ENCODE measurements around the gene SV2B.

- TF ChIP-seq EZH2 (IDR thresholded peaks at IDR 0.05; ENCODE audit: low read length) (no peak), CTCF (optimal IDR thresholded peaks at IDR 0.05 in 1 of 3, IDR thresholded peaks at IDR 0.05 in 1 of 3, conservative IDR thresholded peaks at IDR 0.05 in 1 of 3; ENCODE audit: extremely low read depth in 1 of 3, insufficient read depth in 2 of 3, low read length in 3 of 3) (no peak)
Measured at GRCh38 chr15:91284758-91285466, 184.9 kb downstream of the SV2B start.
